ENCODE results near the gene NKAIN2. TPM values are rescaled to one million over a fixed set of nuclear protein-coding genes. Genes with fewer than 3 reads are reported as not detected.

Gene NKAIN2
- total RNA-seq, 1 experiment from 2014 or later = not detected

- H3K27me3 Mint-ChIP-seq (ENCODE audit: unreplicated experiment) = no peaks in the 10 kb centered on the region
- peaks cover 7% of the 10 kb centered on the region for H3K4me1 Mint-ChIP-seq (ENCODE audit: low read depth, unreplicated experiment)
- no TSS peak for BruUV-seq (replicated peaks)
Observed at GRCh38 chr6:124142852-124143251, 339.2 kb downstream of the NKAIN2 start.

DNA sequence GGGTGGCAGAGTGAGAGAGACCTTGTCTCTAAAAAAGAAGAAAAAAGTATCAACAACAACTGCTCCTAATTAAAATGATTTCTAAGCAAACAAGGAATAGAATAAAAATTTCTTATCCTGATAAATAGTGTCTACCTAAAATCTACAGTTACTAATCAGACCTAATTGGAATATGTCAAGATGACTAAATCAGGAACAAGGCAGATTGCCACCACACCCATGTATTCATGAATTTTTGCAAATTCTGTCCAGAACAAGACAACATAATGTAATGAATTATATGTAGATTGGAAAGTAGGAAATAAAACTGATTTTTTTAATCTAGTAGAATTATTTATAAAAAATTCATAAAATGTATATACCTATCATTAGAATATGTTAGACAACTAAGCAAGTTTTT is 339.8 kb downstream of the NKAIN2 start:
- CTCF ChIA-PET = no interaction called here
- H3K4me3 Mint-ChIP-seq (ENCODE audit: low read depth, unreplicated experiment) = no peak overlapping the region
- no peaks in the 10 kb centered on the region for H3K36me3 Mint-ChIP-seq (ENCODE audit: insufficient read depth, unreplicated experiment)
- H3K27ac Mint-ChIP-seq (ENCODE audit: unreplicated experiment) = no peak overlapping the region
- H3K9me3 Mint-ChIP-seq (ENCODE audit: low read depth, unreplicated experiment) = no peaks in the 10 kb centered on the region
- no peak for DNase-seq
- no peak for TF ChIP-seq CTCF (IDR thresholded peaks at IDR 0.05; ENCODE audit: unreplicated experiment)
- no TSS peak for BruUV-seq (replicated peaks)
- peaks cover 7% of the 10 kb centered on the region for H3K4me1 Mint-ChIP-seq (ENCODE audit: low read depth, unreplicated experiment)
- H3K27me3 Mint-ChIP-seq (ENCODE audit: unreplicated experiment) = no peaks in the 10 kb centered on the region
- intact Hi-C loops (cut with micrococcal nuclease; ENCODE audit: unreplicated experiment) = no loop called here

More at GRCh38 chr6:124142852-124143251, 339.2 kb downstream of the NKAIN2 start:
- Mint-ChIP-seq H3K9me3 (ENCODE audit: low read depth, unreplicated experiment) (no peaks in the 10 kb centered on the region), H3K4me3 (ENCODE audit: low read depth, unreplicated experiment) (no peak overlapping the region), H3K36me3 (ENCODE audit: insufficient read depth, unreplicated experiment) (no peaks in the 10 kb centered on the region), H3K27ac (ENCODE audit: unreplicated experiment) (no peak overlapping the region)
- no peak for TF ChIP-seq CTCF (IDR thresholded peaks at IDR 0.05; ENCODE audit: unreplicated experiment)
- DNase-seq = no peak
- CTCF ChIA-PET = interaction anchor here (0.6 kb wide), 1 partner anchor 29 kb away, joined by 6 read pairs; no protein-coding TSS in a partner anchor
- intact Hi-C loops (cut with micrococcal nuclease; ENCODE audit: unreplicated experiment) = no loop called here

GRCh38 chr6:124147621-124148020 is 344.0 kb downstream of the NKAIN2 start:
- no peaks in the 10 kb centered on the region for H3K4me1 Mint-ChIP-seq (ENCODE audit: low read depth, unreplicated experiment)
- H3K36me3 Mint-ChIP-seq (ENCODE audit: insufficient read depth, unreplicated experiment) = no peaks in the 10 kb centered on the region
- intact Hi-C loops (cut with micrococcal nuclease; ENCODE audit: unreplicated experiment) = no loop called here
- TF ChIP-seq CTCF (IDR thresholded peaks at IDR 0.05; ENCODE audit: unreplicated experiment) = no peak
- no TSS peak for BruUV-seq (replicated peaks)
- H3K27ac Mint-ChIP-seq (ENCODE audit: unreplicated experiment) = no peak overlapping the region
- CTCF ChIA-PET = no interaction called here
- no peaks in the 10 kb centered on the region for H3K9me3 Mint-ChIP-seq (ENCODE audit: low read depth, unreplicated experiment)
- no peak overlapping the region for H3K4me3 Mint-ChIP-seq (ENCODE audit: low read depth, unreplicated experiment)
- no peak for DNase-seq
- H3K27me3 Mint-ChIP-seq (ENCODE audit: unreplicated experiment) = no peaks in the 10 kb centered on the region

DNA sequence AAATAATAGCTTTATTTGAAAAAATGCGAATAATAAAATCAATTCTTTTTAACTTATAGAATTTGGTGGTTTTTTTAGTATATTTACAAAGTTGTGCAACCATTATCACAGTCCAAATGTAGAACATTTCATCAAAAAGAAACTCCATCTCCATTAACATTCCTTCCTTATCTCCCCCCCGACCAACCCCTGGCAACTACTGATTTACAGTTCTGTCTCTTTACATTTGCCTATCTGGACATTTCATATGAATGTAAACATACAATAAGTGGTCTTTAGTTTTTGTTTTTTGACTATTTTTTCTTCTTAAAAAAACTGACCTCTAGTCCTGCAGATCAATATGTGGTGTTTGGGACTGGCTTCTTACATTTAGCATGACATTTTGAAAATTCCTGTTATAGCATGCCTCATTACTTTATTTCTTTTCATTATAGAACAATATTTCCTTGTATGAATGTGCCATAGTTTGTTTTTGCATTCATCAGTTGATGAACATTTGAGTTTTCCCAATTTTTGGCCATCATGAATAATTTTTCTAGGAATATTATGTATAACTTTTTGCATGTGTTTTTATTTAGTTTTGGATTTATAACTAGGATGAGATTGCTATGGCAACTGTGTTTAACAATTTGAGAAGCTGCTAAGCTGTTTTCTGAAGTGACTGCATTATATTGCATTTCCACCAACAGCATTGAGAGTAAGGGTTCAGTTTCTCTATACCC is 344.7 kb downstream of the NKAIN2 start:
- Mint-ChIP-seq H3K4me3 (ENCODE audit: low read depth, unreplicated experiment) (no peak overlapping the region), H3K27me3 (ENCODE audit: unreplicated experiment) (no peaks in the 10 kb centered on the region), H3K9me3 (ENCODE audit: low read depth, unreplicated experiment) (no peaks in the 10 kb centered on the region), H3K27ac (ENCODE audit: unreplicated experiment) (no peak overlapping the region), H3K4me1 (ENCODE audit: low read depth, unreplicated experiment) (no peaks in the 10 kb centered on the region), H3K36me3 (ENCODE audit: insufficient read depth, unreplicated experiment) (no peaks in the 10 kb centered on the region)
- BruUV-seq (replicated peaks) = no TSS peak
- intact Hi-C loops (cut with micrococcal nuclease; ENCODE audit: unreplicated experiment) = no loop called here
- no peak for TF ChIP-seq CTCF (IDR thresholded peaks at IDR 0.05; ENCODE audit: unreplicated experiment)
- CTCF ChIA-PET = no interaction called here
- DNase-seq = no peak

Data from Calu3 (cell line).